Colonic mucosa (tissue), 4 donors: Measurements from ENCODE around the gene EVL. TPM values are rescaled to one million over a fixed set of nuclear protein-coding genes. Genes with fewer than 3 reads are reported as not detected.

Experiments
- DNase-seq: peaks from one replicate; pipeline ENCODE4 v3.0.0-alpha.2; 2020
- H3K27ac ChIP-seq: fragments of 200-600 bp; one replicate; pipeline ENCODE4 v1.8.0; 2021
- H3K27me3 ChIP-seq: fragments of 200-600 bp; one replicate; pipeline ENCODE4 v1.8.0; 2021
- H3K36me3 ChIP-seq: fragments of 200-600 bp; one replicate; pipeline ENCODE4 v1.8.0; 2021
- H3K4me1 ChIP-seq: fragments of 200-600 bp; one replicate; pipeline ENCODE4 v1.8.0; 2021; ENCODE audit warnings: mild to moderate bottlenecking
- H3K4me3 ChIP-seq: fragments of 200-600 bp; one replicate; pipeline ENCODE4 v1.8.0; 2021
- H3K9ac ChIP-seq, 2 donors: one replicate each; pipeline ENCODE4 v1.7.0; 2013; ENCODE audit warnings: control low read depth in 2 of 2, low read depth in 2 of 2, low read length in 2 of 2
- H3K9me3 ChIP-seq: fragments of 200-600 bp; one replicate; pipeline ENCODE4 v1.8.0; 2021
- intact Hi-C: fragments of 100-400 bp; cut with DNase I; formaldehyde crosslinking; loops from one replicate; pipeline ENCODE4 v1.14.1; 2022
- total RNA-seq, 2 donors: library from RNA; stranded (reverse); fragmentation: NEBNext Ultra II Directional in 1 of 2; extraction: Animal tissue kit (Norgen Biotek cat#: 25700) in 1 of 2; gene quantifications; one replicate each; pipeline ENCODE4 v1.2.1, GENCODE V29; 2021
- TF ChIP-seq, protein P1 (sequence below): fragments of 200-600 bp; IDR thresholded peaks from one replicate; pipeline ENCODE4 v1.8.0; 2022; ENCODE audit warnings: antibody characterized with exemption, mild to moderate bottlenecking
- donor health status: healthy.
- donor health status: DM: no; HTN: no; CAD: no.
- donor health status: DM: no; HTN: no; CAD: no.

Gene EVL
- total RNA-seq, 2 donors from 2014 or later, result 13.7 to 15.4 TPM

- Histone ChIP-seq H3K9me3 (no peaks in the 10 kb centered on the region), H3K27ac (no peak overlapping the region), H3K36me3 (no peaks in the 10 kb centered on the region), H3K4me3 (no peak overlapping the region), H3K9ac (no peak overlapping the region), H3K4me1 (no peaks in the 10 kb centered on the region), H3K27me3 (no peaks in the 10 kb centered on the region)
- intact Hi-C loops, result no loop called here
- DNase-seq, result no peak
- TF ChIP-seq, protein P1, sequence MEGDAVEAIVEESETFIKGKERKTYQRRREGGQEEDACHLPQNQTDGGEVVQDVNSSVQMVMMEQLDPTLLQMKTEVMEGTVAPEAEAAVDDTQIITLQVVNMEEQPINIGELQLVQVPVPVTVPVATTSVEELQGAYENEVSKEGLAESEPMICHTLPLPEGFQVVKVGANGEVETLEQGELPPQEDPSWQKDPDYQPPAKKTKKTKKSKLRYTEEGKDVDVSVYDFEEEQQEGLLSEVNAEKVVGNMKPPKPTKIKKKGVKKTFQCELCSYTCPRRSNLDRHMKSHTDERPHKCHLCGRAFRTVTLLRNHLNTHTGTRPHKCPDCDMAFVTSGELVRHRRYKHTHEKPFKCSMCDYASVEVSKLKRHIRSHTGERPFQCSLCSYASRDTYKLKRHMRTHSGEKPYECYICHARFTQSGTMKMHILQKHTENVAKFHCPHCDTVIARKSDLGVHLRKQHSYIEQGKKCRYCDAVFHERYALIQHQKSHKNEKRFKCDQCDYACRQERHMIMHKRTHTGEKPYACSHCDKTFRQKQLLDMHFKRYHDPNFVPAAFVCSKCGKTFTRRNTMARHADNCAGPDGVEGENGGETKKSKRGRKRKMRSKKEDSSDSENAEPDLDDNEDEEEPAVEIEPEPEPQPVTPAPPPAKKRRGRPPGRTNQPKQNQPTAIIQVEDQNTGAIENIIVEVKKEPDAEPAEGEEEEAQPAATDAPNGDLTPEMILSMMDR, result no peak
These were observed 15.0 kb downstream of the EVL start for GRCh38 chr14:100080206-100080605.

GRCh38 chr14:100081997-100082625 lies 16.9 kb downstream of the EVL start:
- Histone ChIP-seq H3K9me3 (no peaks in the 10 kb centered on the region), H3K9ac (no peak overlapping the region), H3K27me3 (no peaks in the 10 kb centered on the region), H3K36me3 (no peaks in the 10 kb centered on the region), H3K4me1 (no peaks in the 10 kb centered on the region), H3K4me3 (no peak overlapping the region), H3K27ac (no peak overlapping the region)
- no peak for DNase-seq
- intact Hi-C loops, result no loop called here
- TF ChIP-seq, protein P1, result no peak

DNA sequence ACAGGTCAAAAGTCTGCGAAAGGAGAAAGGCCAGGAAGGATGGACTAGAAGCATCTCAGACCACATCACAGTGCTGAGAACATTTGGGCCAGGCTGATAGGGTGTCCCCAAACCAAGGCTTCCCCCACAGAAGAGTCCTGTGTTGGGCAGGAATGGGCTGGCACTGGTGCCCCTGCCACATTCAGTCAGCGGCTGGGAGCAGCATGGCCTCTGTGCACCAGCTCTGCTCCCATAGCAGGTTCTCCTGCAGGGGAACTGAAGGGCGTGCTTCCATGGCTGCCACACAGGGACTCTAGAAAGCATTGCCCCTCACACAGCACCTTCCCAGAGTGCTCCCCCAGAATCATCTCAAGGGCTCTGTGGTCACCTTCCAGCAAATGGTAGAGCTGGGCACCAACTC lies 17.5 kb downstream of the EVL start:
- H3K4me3 ChIP-seq, result no peak overlapping the region
- H3K4me1 ChIP-seq, result no peaks in the 10 kb centered on the region
- H3K36me3 ChIP-seq, result no peaks in the 10 kb centered on the region
- intact Hi-C loops, result no loop called here
- TF ChIP-seq, protein P1, result no peak
- no peak for DNase-seq
- no peaks in the 10 kb centered on the region for H3K27me3 ChIP-seq
- no peak overlapping the region for H3K27ac ChIP-seq
- no peak overlapping the region for H3K9ac ChIP-seq
- no peaks in the 10 kb centered on the region for H3K9me3 ChIP-seq

GRCh38 chr14:100083706-100084105 lies 18.5 kb downstream of the EVL start:
- no peaks in the 10 kb centered on the region for H3K27me3 ChIP-seq
- H3K9ac ChIP-seq, result no peak overlapping the region
- intact Hi-C loops, result no loop called here
- H3K4me3 ChIP-seq, result no peak overlapping the region
- no peaks in the 10 kb centered on the region for H3K36me3 ChIP-seq
- TF ChIP-seq, protein P1, result no peak
- H3K9me3 ChIP-seq, result no peaks in the 10 kb centered on the region
- H3K27ac ChIP-seq, result no peak overlapping the region
- no peaks in the 10 kb centered on the region for H3K4me1 ChIP-seq
- no peak for DNase-seq

DNA sequence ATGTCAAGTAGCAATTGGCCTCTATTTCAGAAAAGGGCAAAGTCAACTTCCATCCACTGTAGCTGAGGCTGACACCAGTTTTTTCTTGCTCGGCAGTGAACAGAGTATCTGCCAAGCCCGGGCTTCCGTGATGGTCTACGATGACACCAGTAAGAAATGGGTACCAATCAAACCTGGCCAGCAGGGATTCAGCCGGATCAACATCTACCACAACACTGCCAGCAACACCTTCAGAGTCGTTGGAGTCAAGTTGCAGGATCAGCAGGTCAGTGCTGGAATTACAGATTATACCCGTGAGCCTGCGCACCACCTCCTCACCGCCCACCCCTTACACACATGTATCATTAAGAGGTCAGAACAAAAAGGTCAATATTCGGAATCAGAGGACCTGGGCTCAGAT lies 19.4 kb downstream of the EVL start:
- DNase-seq, result no peak
- TF ChIP-seq, protein P1, result no peak
- Histone ChIP-seq H3K4me3 (no peak overlapping the region), H3K27me3 (no peaks in the 10 kb centered on the region), H3K27ac (no peak overlapping the region), H3K9me3 (no peaks in the 10 kb centered on the region), H3K9ac (no peak overlapping the region), H3K36me3 (no peaks in the 10 kb centered on the region), H3K4me1 (no peaks in the 10 kb centered on the region)
- intact Hi-C loops, result no loop called here
